GM13976 (cell line): ENCODE measurements around the gene KCNAB1.
"Not testable (repeated sequence)": the region's sequence is repeated elsewhere in the genome, so short reads cannot be mapped to it uniquely, and the experiment has no call there.

ENCODE experiments used
- DNase-seq: peaks from one replicate; pipeline ENCODE4 v3.0.0; 2012; ENCODE audit warnings: low spot score
- in situ Hi-C: fragments of 300-500 bp; cut with MboI; formaldehyde crosslinking; loops from one replicate; pipeline ENCODE4 v1.12.0; 2022; ENCODE audit warnings: low sequenced_read_pairs, mixed read lengths, inconsistent platforms; ENCODE audit not compliant: unreplicated experiment
- TF ChIP-seq, protein P1 (sequence below): IDR thresholded peaks from 2 replicates; pipeline ENCODE4 v1.5.1; 2012; ENCODE audit warnings: borderline replicate concordance, mild to moderate bottlenecking; ENCODE audit not compliant: insufficient read depth; ENCODE audit errors: extremely low read depth, missing control alignments, control extremely low read depth

KCNAB1 gene

GRCh38 chr3:156230278-156230900, 110.0 kb downstream of the KCNAB1 start:
- no peak for DNase-seq
- TF ChIP-seq, protein P1, sequence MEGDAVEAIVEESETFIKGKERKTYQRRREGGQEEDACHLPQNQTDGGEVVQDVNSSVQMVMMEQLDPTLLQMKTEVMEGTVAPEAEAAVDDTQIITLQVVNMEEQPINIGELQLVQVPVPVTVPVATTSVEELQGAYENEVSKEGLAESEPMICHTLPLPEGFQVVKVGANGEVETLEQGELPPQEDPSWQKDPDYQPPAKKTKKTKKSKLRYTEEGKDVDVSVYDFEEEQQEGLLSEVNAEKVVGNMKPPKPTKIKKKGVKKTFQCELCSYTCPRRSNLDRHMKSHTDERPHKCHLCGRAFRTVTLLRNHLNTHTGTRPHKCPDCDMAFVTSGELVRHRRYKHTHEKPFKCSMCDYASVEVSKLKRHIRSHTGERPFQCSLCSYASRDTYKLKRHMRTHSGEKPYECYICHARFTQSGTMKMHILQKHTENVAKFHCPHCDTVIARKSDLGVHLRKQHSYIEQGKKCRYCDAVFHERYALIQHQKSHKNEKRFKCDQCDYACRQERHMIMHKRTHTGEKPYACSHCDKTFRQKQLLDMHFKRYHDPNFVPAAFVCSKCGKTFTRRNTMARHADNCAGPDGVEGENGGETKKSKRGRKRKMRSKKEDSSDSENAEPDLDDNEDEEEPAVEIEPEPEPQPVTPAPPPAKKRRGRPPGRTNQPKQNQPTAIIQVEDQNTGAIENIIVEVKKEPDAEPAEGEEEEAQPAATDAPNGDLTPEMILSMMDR: no peak
- in situ Hi-C loops: no loop called here

- in situ Hi-C loops, DNase-seq: not testable (repeated sequence)
These were observed 110.8 kb downstream of the KCNAB1 start for GRCh38 chr3:156231221-156231620.

- TF ChIP-seq, protein P1: no peak
- in situ Hi-C loops: no loop called here
- no peak for DNase-seq
These were observed 113.5 kb downstream of the KCNAB1 start for GRCh38 chr3:156233876-156234275.

GRCh38 chr3:156236556-156237260, 116.3 kb downstream of the KCNAB1 start:
- in situ Hi-C loops: no loop called here
- TF ChIP-seq, protein P1: no peak
- no peak for DNase-seq

GRCh38 chr3:156240642-156241041, 120.3 kb downstream of the KCNAB1 start:
- in situ Hi-C loops: no loop called here
- TF ChIP-seq, protein P1: no peak
- DNase-seq: no peak

DNA sequence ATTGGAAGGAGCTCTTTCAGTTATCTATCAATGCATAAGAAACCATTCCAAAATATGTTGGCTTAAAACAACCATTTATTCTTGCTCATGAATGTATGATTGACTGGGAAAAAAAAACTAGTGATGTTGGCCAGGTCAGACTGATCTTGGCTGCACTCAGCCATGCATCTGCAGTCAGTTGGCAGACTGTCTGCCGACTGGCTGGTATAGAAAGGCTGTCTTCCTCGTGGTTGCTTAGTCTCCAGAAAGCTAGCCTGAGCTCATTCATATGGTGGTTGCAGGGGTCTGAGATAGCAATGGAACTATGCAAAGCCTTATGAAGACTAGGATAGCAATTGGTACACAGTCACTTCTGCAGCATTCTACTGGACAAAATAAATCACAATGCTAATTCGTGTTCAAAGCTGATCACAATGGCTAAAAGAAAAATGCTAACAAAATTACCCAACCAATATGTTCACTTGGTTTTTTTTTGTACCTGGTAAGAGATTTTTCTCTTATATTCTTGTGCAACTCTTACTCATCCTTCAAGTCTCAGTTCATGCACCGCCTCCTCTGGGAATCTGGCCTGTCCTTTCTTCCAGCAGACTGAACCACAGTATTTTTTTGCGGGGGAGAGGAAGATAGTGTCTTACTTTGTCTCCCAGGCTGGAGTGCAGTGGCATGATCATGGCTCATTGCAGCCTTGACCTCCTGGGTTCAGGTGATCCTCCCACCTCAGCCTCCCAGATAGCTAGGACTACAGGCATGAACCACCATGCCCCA, 126.8 kb downstream of the KCNAB1 start:
- in situ Hi-C loops: no loop called here
- DNase-seq: no peak
- TF ChIP-seq, protein P1: no peak

DNA sequence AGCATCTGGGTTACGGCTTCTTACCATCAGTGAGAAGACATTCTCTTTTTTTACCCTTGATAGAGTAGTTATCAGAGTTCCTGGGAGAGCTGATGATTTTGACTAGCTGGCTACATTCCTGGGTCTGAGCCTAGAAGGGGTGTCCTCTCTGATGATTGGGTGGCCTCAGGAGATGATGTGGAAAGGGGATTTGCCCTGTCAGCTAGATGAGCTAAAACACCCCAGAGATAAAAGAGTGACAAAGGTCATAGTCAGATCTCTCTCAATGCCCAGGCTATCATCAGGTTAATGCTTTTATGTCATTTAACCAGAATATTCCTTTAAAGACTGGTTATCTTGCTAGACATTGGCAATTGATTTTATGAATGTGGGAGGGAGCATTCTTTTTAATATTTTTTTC, 130.2 kb downstream of the KCNAB1 start:
- DNase-seq: no peak
- TF ChIP-seq, protein P1: no peak
- in situ Hi-C loops: no loop called here
